ENCODE data around the gene ATXN3L. TPM values are rescaled to one million over a fixed set of nuclear protein-coding genes. Genes with fewer than 3 reads are reported as not detected.
"Not testable (repeated sequence)": the region's sequence is repeated elsewhere in the genome, so short reads cannot be mapped to it uniquely, and the experiment has no call there.

ATXN3L gene
- total RNA-seq, 2 experiments from 2014 or later: not detected

GRCh38 chrX:13338996-13339515, 19.2 kb upstream of the ATXN3L start:
- Mint-ChIP-seq H3K27ac (no peak overlapping the region), H3K9me3 (no peaks in the 10 kb centered on the region), H3K36me3 (no peaks in the 10 kb centered on the region), H3K27me3 (peaks cover 3% of the 10 kb centered on the region), H3K4me1 (no peaks in the 10 kb centered on the region), H3K4me3 (no peak overlapping the region)
- DNase-seq (no peak), ATAC-seq (ENCODE audit: low read depth) (no peak)
- POLR2A ChIA-PET: no interaction called here

GRCh38 chrX:13334491-13334890, 14.6 kb upstream of the ATXN3L start:
- H3K27ac Mint-ChIP-seq: no peak overlapping the region
- H3K4me1 Mint-ChIP-seq: no peaks in the 10 kb centered on the region
- POLR2A ChIA-PET: no interaction called here
- no peaks in the 10 kb centered on the region for H3K36me3 Mint-ChIP-seq
- H3K9me3 Mint-ChIP-seq: no peaks in the 10 kb centered on the region
- ATAC-seq (ENCODE audit: low read depth) (no peak), DNase-seq (no peak)
- no peak overlapping the region for H3K4me3 Mint-ChIP-seq
- peaks cover 3% of the 10 kb centered on the region for H3K27me3 Mint-ChIP-seq

- DNase-seq (no peak), ATAC-seq (ENCODE audit: low read depth) (no peak)
- no peak overlapping the region for H3K4me3 Mint-ChIP-seq
- H3K36me3 Mint-ChIP-seq: no peaks in the 10 kb centered on the region
- H3K27ac Mint-ChIP-seq: no peak overlapping the region
- POLR2A ChIA-PET: interaction anchor here (0.6 kb wide), 1 partner anchor 185 kb away, joined by 3 read pairs; no protein-coding TSS in a partner anchor
- H3K27me3 Mint-ChIP-seq: no peaks in the 10 kb centered on the region
- no peaks in the 10 kb centered on the region for H3K9me3 Mint-ChIP-seq
- H3K4me1 Mint-ChIP-seq: no peaks in the 10 kb centered on the region
Observed at GRCh38 chrX:13330446-13330845, 10.6 kb upstream of the ATXN3L start.

GRCh38 chrX:13327666-13328065, 7.8 kb upstream of the ATXN3L start:
- no peak for ATAC-seq (ENCODE audit: low read depth)
- no peak for DNase-seq
- H3K4me1 Mint-ChIP-seq: no peaks in the 10 kb centered on the region
- H3K4me3 Mint-ChIP-seq: no peak overlapping the region
- no peaks in the 10 kb centered on the region for H3K27me3 Mint-ChIP-seq
- H3K36me3 Mint-ChIP-seq: no peaks in the 10 kb centered on the region
- POLR2A ChIA-PET: no interaction called here
- H3K27ac Mint-ChIP-seq: no peak overlapping the region
- no peaks in the 10 kb centered on the region for H3K9me3 Mint-ChIP-seq

GRCh38 chrX:13323241-13323640, 3.4 kb upstream of the ATXN3L start:
- no peak overlapping the region for H3K27ac Mint-ChIP-seq
- no peak overlapping the region for H3K4me3 Mint-ChIP-seq
- H3K27me3 Mint-ChIP-seq: peaks cover 2% of the 10 kb centered on the region
- no peaks in the 10 kb centered on the region for H3K4me1 Mint-ChIP-seq
- no peaks in the 10 kb centered on the region for H3K36me3 Mint-ChIP-seq
- ATAC-seq (ENCODE audit: low read depth) (no peak), DNase-seq (no peak)
- POLR2A ChIA-PET: no interaction called here
- H3K9me3 Mint-ChIP-seq: no peaks in the 10 kb centered on the region

- Mint-ChIP-seq H3K9me3 (no peaks in the 10 kb centered on the region), H3K27ac (no peak overlapping the region), H3K27me3 (peaks cover 2% of the 10 kb centered on the region), H3K36me3 (no peaks in the 10 kb centered on the region), H3K4me1 (no peaks in the 10 kb centered on the region), H3K4me3 (no peak overlapping the region)
- ATAC-seq (ENCODE audit: low read depth) (no peak), DNase-seq (no peak)
- POLR2A ChIA-PET: no interaction called here
Observed at GRCh38 chrX:13317366-13317765, 2.5 kb downstream of the ATXN3L start.

- H3K4me3 Mint-ChIP-seq: no peak overlapping the region
- no peaks in the 10 kb centered on the region for H3K4me1 Mint-ChIP-seq
- H3K27me3 Mint-ChIP-seq: no peaks in the 10 kb centered on the region
- H3K9me3 Mint-ChIP-seq: no peaks in the 10 kb centered on the region
- H3K36me3 Mint-ChIP-seq: no peaks in the 10 kb centered on the region
- no peak overlapping the region for H3K27ac Mint-ChIP-seq
- ATAC-seq (ENCODE audit: low read depth) (no peak), DNase-seq (no peak)
- POLR2A ChIA-PET: no interaction called here
Observed at GRCh38 chrX:13311560-13311959, 8.3 kb downstream of the ATXN3L start.

GRCh38 chrX:13309631-13310030, 10.2 kb downstream of the ATXN3L start:
- no peak overlapping the region for H3K4me3 Mint-ChIP-seq
- H3K27ac Mint-ChIP-seq: no peak overlapping the region
- ATAC-seq (ENCODE audit: low read depth) (no peak), DNase-seq (no peak)
- no peaks in the 10 kb centered on the region for H3K36me3 Mint-ChIP-seq
- POLR2A ChIA-PET: no interaction called here
- no peaks in the 10 kb centered on the region for H3K27me3 Mint-ChIP-seq
- H3K9me3 Mint-ChIP-seq: no peaks in the 10 kb centered on the region
- H3K4me1 Mint-ChIP-seq: no peaks in the 10 kb centered on the region

- no peaks in the 10 kb centered on the region for H3K36me3 Mint-ChIP-seq
- POLR2A ChIA-PET: no interaction called here
- no peak overlapping the region for H3K4me3 Mint-ChIP-seq
- no peaks in the 10 kb centered on the region for H3K4me1 Mint-ChIP-seq
- no peak for DNase-seq
- no peaks in the 10 kb centered on the region for H3K27me3 Mint-ChIP-seq
- ATAC-seq (ENCODE audit: low read depth): no peak
- H3K27ac Mint-ChIP-seq: no peak overlapping the region
- no peaks in the 10 kb centered on the region for H3K9me3 Mint-ChIP-seq
Observed at GRCh38 chrX:13307041-13307440, 12.8 kb downstream of the ATXN3L start.

- H3K9me3 Mint-ChIP-seq: no peaks in the 10 kb centered on the region
- no peaks in the 10 kb centered on the region for H3K36me3 Mint-ChIP-seq
- DNase-seq (no peak), ATAC-seq (ENCODE audit: low read depth) (no peak)
- no peaks in the 10 kb centered on the region for H3K4me1 Mint-ChIP-seq
- no peak overlapping the region for H3K27ac Mint-ChIP-seq
- H3K4me3 Mint-ChIP-seq: no peak overlapping the region
- H3K27me3 Mint-ChIP-seq: no peaks in the 10 kb centered on the region
- POLR2A ChIA-PET: no interaction called here
Observed at GRCh38 chrX:13305108-13305507, 14.7 kb downstream of the ATXN3L start.

- Mint-ChIP-seq H3K4me1 (no peaks in the 10 kb centered on the region), H3K27me3 (no peaks in the 10 kb centered on the region), H3K4me3 (no peak overlapping the region), H3K9me3 (no peaks in the 10 kb centered on the region), H3K36me3 (no peaks in the 10 kb centered on the region), H3K27ac (no peak overlapping the region)
- ATAC-seq (ENCODE audit: low read depth) (no peak), DNase-seq (no peak)
- POLR2A ChIA-PET: no interaction called here
Observed at GRCh38 chrX:13304052-13304451, 15.8 kb downstream of the ATXN3L start.

- POLR2A ChIA-PET; H3K27ac Mint-ChIP-seq; H3K36me3 Mint-ChIP-seq; DNase-seq; ATAC-seq (ENCODE audit: low read depth); H3K9me3 Mint-ChIP-seq; H3K4me3 Mint-ChIP-seq; H3K27me3 Mint-ChIP-seq; H3K4me1 Mint-ChIP-seq: not testable (repeated sequence)
Observed at GRCh38 chrX:13303248-13303647, 16.6 kb downstream of the ATXN3L start.

GRCh38 chrX:13298836-13299235, 21.0 kb downstream of the ATXN3L start:
- H3K36me3 Mint-ChIP-seq: no peaks in the 10 kb centered on the region
- no peak for DNase-seq
- no peak overlapping the region for H3K27ac Mint-ChIP-seq
- no peaks in the 10 kb centered on the region for H3K9me3 Mint-ChIP-seq
- H3K27me3 Mint-ChIP-seq: no peaks in the 10 kb centered on the region
- POLR2A ChIA-PET: no interaction called here
- H3K4me3 Mint-ChIP-seq: no peak overlapping the region
- ATAC-seq (ENCODE audit: low read depth): no peak
- H3K4me1 Mint-ChIP-seq: no peaks in the 10 kb centered on the region

- no peak for DNase-seq
- no peak overlapping the region for H3K4me3 Mint-ChIP-seq
- H3K36me3 Mint-ChIP-seq: no peaks in the 10 kb centered on the region
- no peaks in the 10 kb centered on the region for H3K9me3 Mint-ChIP-seq
- no peaks in the 10 kb centered on the region for H3K4me1 Mint-ChIP-seq
- H3K27ac Mint-ChIP-seq: no peak overlapping the region
- POLR2A ChIA-PET: no interaction called here
- no peak for ATAC-seq (ENCODE audit: low read depth)
- H3K27me3 Mint-ChIP-seq: no peaks in the 10 kb centered on the region
Observed at GRCh38 chrX:13295841-13296240, 24.0 kb downstream of the ATXN3L start.

- no peak for DNase-seq
- H3K27me3 Mint-ChIP-seq: no peaks in the 10 kb centered on the region
- H3K27ac Mint-ChIP-seq: no peak overlapping the region
- H3K4me1 Mint-ChIP-seq: no peaks in the 10 kb centered on the region
- H3K9me3 Mint-ChIP-seq: no peaks in the 10 kb centered on the region
- POLR2A ChIA-PET: no interaction called here
- no peak overlapping the region for H3K4me3 Mint-ChIP-seq
- no peaks in the 10 kb centered on the region for H3K36me3 Mint-ChIP-seq
- no peak for ATAC-seq (ENCODE audit: low read depth)
Observed at GRCh38 chrX:13293700-13294099, 26.2 kb downstream of the ATXN3L start.

Measured in activated naive CD8-positive, alpha-beta T cell treated with anti-CD3 and anti-CD28 coated beads, Interleukin-2, amount 10 ng/mL, durations not matched to agents 7 days and 5 days (primary cell).